K562 (cell line): ENCODE results near the gene AHI1. TPM values are rescaled to one million over a fixed set of nuclear protein-coding genes. Genes with fewer than 3 reads are reported as not detected.
A peak's percentile ranks its signal among the peaks of the same experiment; 100 is the strongest.

Source experiments
- BACH1 ChIP-seq: fragments of 200-800 bp; sonication (Bioruptor generic); IDR thresholded peaks from 2 replicates; pipeline ENCODE4 v1.6.1; 2016; ENCODE audit warnings: missing genetic modification characterization, missing compliant biosample characterization
- CBX8 ChIP-seq: fragments of 200-600 bp; sonication (generic); IDR thresholded peaks from 2 replicates; pipeline ENCODE4 v1.6.1; 2012; ENCODE audit warnings: borderline replicate concordance, mixed run types, low read depth, mild to moderate bottlenecking, moderate library complexity, mixed read lengths, low read length, control low read depth, inconsistent platforms; ENCODE audit not compliant: poor library complexity, severe bottlenecking; ENCODE audit errors: extremely low read depth
- CHCHD3 ChIP-seq: fragments of 250-450 bp; sonication (Bioruptor Pico); IDR thresholded peaks from 2 replicates; pipeline ENCODE4 v2.1.2; 2022; ENCODE audit warnings: mild to moderate bottlenecking
- CREBBP ChIP-seq: IDR thresholded peaks from one replicate; pipeline ENCODE4 v1.6.1; 2012; ENCODE audit warnings: low read depth, mild to moderate bottlenecking, control low read depth, inconsistent platforms, low read length
- CSDE1 ChIP-seq, 2 experiments: fragments of 450-650 bp; IDR thresholded peaks; 2 replicates each; pipeline ENCODE4 v1.6.1; 2016; ENCODE audit warnings: mild to moderate bottlenecking in 1 of 2
- ELF2 ChIP-seq: fragments of 250-450 bp; sonication (Bioruptor Pico); IDR thresholded peaks from 2 replicates; pipeline ENCODE4 v1.5.0; 2021; ENCODE audit warnings: mild to moderate bottlenecking
- ETV6 ChIP-seq, 3 experiments: fragments of 150-350 bp in 1 of 3; sonication (generic) in 1 of 3; formaldehyde crosslinking in 1 of 3; IDR thresholded peaks; 2 replicates each; pipeline versions ENCODE4 v1.6.1 to v1.8.0; 2014 to 2022; ENCODE audit warnings: borderline replicate concordance in 2 of 3, low read depth in 2 of 3, antibody characterized with exemption in 1 of 3, low read length in 1 of 3, mild to moderate bottlenecking in 1 of 3, missing genetic modification reagents in 1 of 3
- GTF2E2 ChIP-seq: fragments of 200-800 bp; sonication (Bioruptor generic); IDR thresholded peaks from 2 replicates; pipeline ENCODE4 v1.6.1; 2016; ENCODE audit warnings: missing genetic modification characterization, missing compliant biosample characterization
- HNRNPUL1 ChIP-seq: fragments of 200-400 bp; formaldehyde crosslinking; IDR thresholded peaks from 2 replicates; pipeline ENCODE4 v1.6.1; 2017; ENCODE audit warnings: low read length
- HOXB6 ChIP-seq: fragments of 250-450 bp; sonication (Bioruptor Pico); IDR thresholded peaks from 2 replicates; pipeline ENCODE4 v1.5.1; 2022; ENCODE audit warnings: mild to moderate bottlenecking, borderline replicate concordance
- PHF21A ChIP-seq: fragments of 450-650 bp; IDR thresholded peaks from 2 replicates; pipeline ENCODE4 v1.6.1; 2017; ENCODE audit warnings: low read depth, borderline replicate concordance
- POLR3G ChIP-seq: IDR thresholded peaks from 2 replicates; pipeline ENCODE4 v1.6.1; 2011; ENCODE audit not compliant: insufficient read length, insufficient replicate concordance; ENCODE audit errors: extremely low read depth
- PRMT5 ChIP-seq: sonication (generic); formaldehyde crosslinking; IDR thresholded peaks from 2 replicates; pipeline ENCODE4 v1.5.0; 2020; ENCODE audit warnings: missing genetic modification reagents
- RBM34 ChIP-seq: fragments of 200-400 bp; formaldehyde crosslinking; IDR thresholded peaks from 2 replicates; pipeline ENCODE4 v1.6.1; 2018; ENCODE audit warnings: low read length, borderline replicate concordance; ENCODE audit not compliant: insufficient read depth
- ZBTB12 ChIP-seq: fragments of 250-450 bp; sonication (Bioruptor Pico); IDR thresholded peaks from 2 replicates; pipeline ENCODE4 v1.4.0; 2020
- ZBTB8A ChIP-seq: fragments of 450-650 bp; IDR thresholded peaks from 2 replicates; pipeline ENCODE4 v1.6.1; 2018; ENCODE audit warnings: mild to moderate bottlenecking, moderate library complexity; ENCODE audit not compliant: partially characterized antibody
- ZFX ChIP-seq: sonication (generic); formaldehyde crosslinking; IDR thresholded peaks from 2 replicates; pipeline ENCODE4 v1.8.0; 2022; ENCODE audit warnings: mild to moderate bottlenecking, missing genetic modification reagents, moderate library complexity
- ZNF124 ChIP-seq: sonication (generic); formaldehyde crosslinking; IDR thresholded peaks from 2 replicates; pipeline ENCODE4 v1.8.1; 2022; ENCODE audit warnings: missing genetic modification reagents
- ZNF232 ChIP-seq: sonication (generic); formaldehyde crosslinking; IDR thresholded peaks from 2 replicates; pipeline ENCODE4 v1.8.0; 2022; ENCODE audit warnings: mild to moderate bottlenecking, missing genetic modification reagents
- ZNF3 ChIP-seq: fragments of 250-450 bp; sonication (Bioruptor Pico); IDR thresholded peaks from 2 replicates; pipeline ENCODE4 v1.5.0; 2021; ENCODE audit warnings: mild to moderate bottlenecking, moderate library complexity
- polyA plus RNA-seq, 8 experiments: library from polyadenylated mRNA; depleted of rRNA in 4 of 8; stranded (reverse) in 5 of 8; unstranded in 3 of 8; fragments of >200 nt; fragmentation: Nextera tagmentation in 2 of 8; fragmentation: Illumina TruSeq in 1 of 8; extraction: Ambion mirVana in 2 of 8; extraction: Trizol in 1 of 8; gene quantifications; 2 replicates each; pipeline versions ENCODE4 v1.2.1 to v1.2.3, GENCODE V29; 2011 to 2014; ENCODE audit warnings: inconsistent platforms in 1 of 8, missing spikeins in 1 of 8
- total RNA-seq, 7 experiments: library from RNA; depleted of rRNA in 6 of 7; stranded (reverse); fragments of >200 nt in 6 of 7; fragmentation: Illumina TruSeq in 2 of 7; extraction: Trizol in 2 of 7; gene quantifications; 2 replicates each; pipeline versions ENCODE4 v1.2.1 to v1.2.3, GENCODE V29; 2011 to 2021; ENCODE audit warnings: low replicate concordance in 1 of 7
- TF ChIP-seq, protein P1 (sequence below): IDR thresholded peaks from 2 replicates; pipeline ENCODE4 v1.6.1; 2016; ENCODE audit warnings: missing genetic modification characterization, missing compliant biosample characterization
- TF ChIP-seq, protein P2 (sequence below), 2 experiments: fragments of 150-350 bp in 1 of 2; IDR thresholded peaks; 2 replicates each; pipeline ENCODE4 v1.6.1; 2012 to 2016; ENCODE audit warnings: low read depth in 2 of 2, low read length in 2 of 2, mild to moderate bottlenecking in 1 of 2, moderate library complexity in 1 of 2

AHI1 gene
- total and polyA plus RNA-seq, 9 of the 15 experiments (the other 6 are each of a cell fraction or from before 2014, with no cell fraction given), result 24.7 to 54.9 (median 32.2) TPM

DNA sequence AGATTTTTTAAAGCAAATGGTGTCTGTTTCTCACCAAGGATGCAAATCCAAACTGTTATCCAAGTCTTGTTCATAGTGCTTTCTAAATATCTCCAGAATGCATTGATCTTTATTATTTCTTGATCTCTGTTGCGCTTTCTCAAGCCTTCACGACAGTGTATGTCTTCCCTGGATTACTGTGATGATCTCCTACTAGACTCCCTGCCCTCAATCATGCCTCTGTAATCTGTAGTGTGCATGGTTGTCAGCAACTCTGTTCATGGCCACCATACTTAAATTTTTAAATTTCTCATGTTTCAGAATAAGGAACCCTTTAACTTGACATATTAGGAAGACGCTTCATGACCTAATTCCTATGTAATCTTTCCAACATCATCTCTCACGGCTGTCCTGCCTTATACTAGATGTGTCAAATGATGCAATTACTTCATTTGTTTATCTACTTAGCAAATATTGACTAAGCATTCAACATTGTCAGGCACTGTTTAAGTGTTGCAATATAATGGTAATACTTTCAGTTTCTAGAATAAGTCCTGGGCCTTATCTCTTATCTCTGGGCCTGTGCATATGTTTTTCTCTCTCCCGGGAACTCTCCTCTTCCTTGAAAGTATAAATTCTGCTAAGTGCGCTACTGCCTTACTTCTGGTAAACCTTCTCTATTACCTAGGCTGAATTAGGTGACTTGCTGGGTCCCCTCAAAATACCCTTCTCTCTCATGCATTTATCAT lies 25.6 kb upstream of the AHI1 start (continued):
- TF ChIP-seq, protein P1, sequence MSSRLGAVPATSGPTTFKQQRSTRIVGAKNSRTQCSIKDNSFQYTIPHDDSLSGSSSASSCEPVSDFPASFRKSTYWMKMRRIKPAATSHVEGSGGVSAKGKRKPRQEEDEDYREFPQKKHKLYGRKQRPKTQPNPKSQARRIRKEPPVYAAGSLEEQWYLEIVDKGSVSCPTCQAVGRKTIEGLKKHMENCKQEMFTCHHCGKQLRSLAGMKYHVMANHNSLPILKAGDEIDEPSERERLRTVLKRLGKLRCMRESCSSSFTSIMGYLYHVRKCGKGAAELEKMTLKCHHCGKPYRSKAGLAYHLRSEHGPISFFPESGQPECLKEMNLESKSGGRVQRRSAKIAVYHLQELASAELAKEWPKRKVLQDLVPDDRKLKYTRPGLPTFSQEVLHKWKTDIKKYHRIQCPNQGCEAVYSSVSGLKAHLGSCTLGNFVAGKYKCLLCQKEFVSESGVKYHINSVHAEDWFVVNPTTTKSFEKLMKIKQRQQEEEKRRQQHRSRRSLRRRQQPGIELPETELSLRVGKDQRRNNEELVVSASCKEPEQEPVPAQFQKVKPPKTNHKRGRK (tag), result no peak
- no peak for TF ChIP-seq POLR3G
- TF ChIP-seq HNRNPUL1, result no peak
- TF ChIP-seq HOXB6 (CRISPR knock-in tag), result no peak
- no peak for TF ChIP-seq CBX8
- no peak; a peak in 1 of 4 replicates for TF ChIP-seq CSDE1 (IDR thresholded peaks at IDR 0.05)
- TF ChIP-seq ZFX (CRISPR knock-in tag), result no peak
- TF ChIP-seq CREBBP, result no peak
- no peak for TF ChIP-seq ZBTB12 (CRISPR knock-in tag)
- no peak for TF ChIP-seq PHF21A
- no peak for TF ChIP-seq CHCHD3
- no peak for TF ChIP-seq ETV6 (IDR thresholded peaks at IDR 0.05; ENCODE audit: borderline replicate concordance in 1 of 2, low read depth in 2 of 2, low read length in 1 of 2)
- TF ChIP-seq ETV6 (CRISPR knock-in tag; IDR thresholded peaks at IDR 0.05; ENCODE audit: borderline replicate concordance), result no peak
- TF ChIP-seq ZNF124 (CRISPR knock-in tag), result no peak
- TF ChIP-seq ZNF232 (CRISPR knock-in tag), result no peak
- TF ChIP-seq ZNF3 (CRISPR knock-in tag), result no peak
- TF ChIP-seq GTF2E2, result peak; percentile 63; the same call in 1 of the 2 replicates
- peak; percentile 75; the same call in 1 of the 2 replicates for TF ChIP-seq BACH1 (tag)
- TF ChIP-seq ZBTB8A, result no peak
- TF ChIP-seq RBM34, result no peak
- TF ChIP-seq, protein P2, sequence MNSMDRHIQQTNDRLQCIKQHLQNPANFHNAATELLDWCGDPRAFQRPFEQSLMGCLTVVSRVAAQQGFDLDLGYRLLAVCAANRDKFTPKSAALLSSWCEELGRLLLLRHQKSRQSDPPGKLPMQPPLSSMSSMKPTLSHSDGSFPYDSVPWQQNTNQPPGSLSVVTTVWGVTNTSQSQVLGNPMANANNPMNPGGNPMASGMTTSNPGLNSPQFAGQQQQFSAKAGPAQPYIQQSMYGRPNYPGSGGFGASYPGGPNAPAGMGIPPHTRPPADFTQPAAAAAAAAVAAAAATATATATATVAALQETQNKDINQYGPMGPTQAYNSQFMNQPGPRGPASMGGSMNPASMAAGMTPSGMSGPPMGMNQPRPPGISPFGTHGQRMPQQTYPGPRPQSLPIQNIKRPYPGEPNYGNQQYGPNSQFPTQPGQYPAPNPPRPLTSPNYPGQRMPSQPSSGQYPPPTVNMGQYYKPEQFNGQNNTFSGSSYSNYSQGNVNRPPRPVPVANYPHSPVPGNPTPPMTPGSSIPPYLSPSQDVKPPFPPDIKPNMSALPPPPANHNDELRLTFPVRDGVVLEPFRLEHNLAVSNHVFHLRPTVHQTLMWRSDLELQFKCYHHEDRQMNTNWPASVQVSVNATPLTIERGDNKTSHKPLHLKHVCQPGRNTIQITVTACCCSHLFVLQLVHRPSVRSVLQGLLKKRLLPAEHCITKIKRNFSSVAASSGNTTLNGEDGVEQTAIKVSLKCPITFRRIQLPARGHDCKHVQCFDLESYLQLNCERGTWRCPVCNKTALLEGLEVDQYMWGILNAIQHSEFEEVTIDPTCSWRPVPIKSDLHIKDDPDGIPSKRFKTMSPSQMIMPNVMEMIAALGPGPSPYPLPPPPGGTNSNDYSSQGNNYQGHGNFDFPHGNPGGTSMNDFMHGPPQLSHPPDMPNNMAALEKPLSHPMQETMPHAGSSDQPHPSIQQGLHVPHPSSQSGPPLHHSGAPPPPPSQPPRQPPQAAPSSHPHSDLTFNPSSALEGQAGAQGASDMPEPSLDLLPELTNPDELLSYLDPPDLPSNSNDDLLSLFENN (IDR thresholded peaks at IDR 0.05; ENCODE audit: low read depth in 2 of 2, low read length in 2 of 2), result no peak
- no peak for TF ChIP-seq ELF2 (CRISPR knock-in tag)
- no peak for TF ChIP-seq PRMT5 (CRISPR knock-in tag)
